ENCODE data around the gene EPHA3.

The EPHA3 gene

DNA sequence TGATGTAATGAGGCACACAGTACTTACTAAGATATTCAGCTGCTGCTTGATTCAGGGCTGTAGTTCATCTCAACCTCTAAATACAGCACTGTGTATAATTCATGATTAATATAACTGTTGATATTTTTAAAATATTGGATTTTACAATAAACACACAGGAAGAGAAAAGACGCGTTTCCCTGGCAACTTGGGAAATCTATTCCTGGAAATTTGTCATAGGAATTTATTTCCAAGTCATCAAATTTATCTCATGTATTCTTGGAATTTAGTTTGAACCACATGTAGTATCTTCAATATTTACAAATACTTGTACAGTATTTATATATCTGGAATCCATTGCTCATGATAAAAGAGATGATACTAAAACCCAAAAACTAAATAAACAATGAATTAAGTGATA is 30.6 kb downstream of the EPHA3 start:
- FAIRE-seq (no peak), DNase-seq (ENCODE audit: insufficient read length, low spot score) (no peak)
- TF ChIP-seq POLR2A (IDR thresholded peaks at IDR 0.05; ENCODE audit: low read depth, low read length) (no peak), POU2F2 (IDR thresholded peaks at IDR 0.05; ENCODE audit: low read depth, low read length) (no peak), SPI1 (IDR thresholded peaks at IDR 0.05; ENCODE audit: low read depth, low read length) (no peak), TAF1 (IDR thresholded peaks at IDR 0.05; ENCODE audit: low read depth, low read length) (no peak), PAX5 (IDR thresholded peaks at IDR 0.05; ENCODE audit: insufficient read depth, low read length, severe bottlenecking) (no peak), POLR2AphosphoS5 (IDR thresholded peaks at IDR 0.05; ENCODE audit: low read depth, low read length) (no peak)

- DNase-seq (ENCODE audit: insufficient read length, low spot score) (no peak), FAIRE-seq (no peak)
- TF ChIP-seq PAX5 (IDR thresholded peaks at IDR 0.05; ENCODE audit: insufficient read depth, low read length, severe bottlenecking) (no peak), TAF1 (IDR thresholded peaks at IDR 0.05; ENCODE audit: low read depth, low read length) (no peak), POU2F2 (IDR thresholded peaks at IDR 0.05; ENCODE audit: low read depth, low read length) (no peak), SPI1 (IDR thresholded peaks at IDR 0.05; ENCODE audit: low read depth, low read length) (no peak), POLR2A (IDR thresholded peaks at IDR 0.05; ENCODE audit: low read depth, low read length) (no peak), POLR2AphosphoS5 (IDR thresholded peaks at IDR 0.05; ENCODE audit: low read depth, low read length) (no peak)
These were observed 32.4 kb downstream of the EPHA3 start for GRCh38 chr3:89139870-89140269.

DNA sequence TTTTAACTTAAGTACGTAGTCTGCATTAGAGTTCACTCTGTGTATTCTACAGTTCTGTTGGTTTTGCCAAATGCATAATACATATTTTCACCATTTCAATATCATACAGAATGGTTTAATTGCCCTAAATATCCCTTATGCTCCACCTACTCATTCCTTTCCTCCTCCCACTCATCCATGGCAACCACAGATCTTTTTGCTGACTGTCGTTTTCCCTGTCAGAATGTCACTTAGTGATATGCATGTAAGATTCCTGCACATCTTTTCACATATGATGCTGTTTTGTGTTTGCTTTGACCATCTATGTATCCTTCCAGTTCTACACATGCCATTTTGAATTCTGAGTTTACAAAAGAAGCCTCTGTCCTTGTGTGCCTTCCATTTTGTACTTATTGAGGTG is 36.7 kb downstream of the EPHA3 start:
- FAIRE-seq (no peak), DNase-seq (ENCODE audit: insufficient read length, low spot score) (no peak)
- no peak for TF ChIP-seq SPI1 (IDR thresholded peaks at IDR 0.05; ENCODE audit: low read depth, low read length)
- no peak for TF ChIP-seq POLR2A (IDR thresholded peaks at IDR 0.05; ENCODE audit: low read depth, low read length)
- no peak for TF ChIP-seq POLR2AphosphoS5 (IDR thresholded peaks at IDR 0.05; ENCODE audit: low read depth, low read length)
- no peak for TF ChIP-seq POU2F2 (IDR thresholded peaks at IDR 0.05; ENCODE audit: low read depth, low read length)
- TF ChIP-seq PAX5 (IDR thresholded peaks at IDR 0.05; ENCODE audit: insufficient read depth, low read length, severe bottlenecking) = no peak
- no peak for TF ChIP-seq TAF1 (IDR thresholded peaks at IDR 0.05; ENCODE audit: low read depth, low read length)

- no peak for DNase-seq (ENCODE audit: insufficient read length, low spot score)
- no peak for TF ChIP-seq PAX5 (IDR thresholded peaks at IDR 0.05; ENCODE audit: insufficient read depth, low read length, severe bottlenecking)
- TF ChIP-seq SPI1 (IDR thresholded peaks at IDR 0.05; ENCODE audit: low read depth, low read length) = no peak
- no peak for TF ChIP-seq POLR2AphosphoS5 (IDR thresholded peaks at IDR 0.05; ENCODE audit: low read depth, low read length)
- no peak for TF ChIP-seq POLR2A (IDR thresholded peaks at IDR 0.05; ENCODE audit: low read depth, low read length)
- TF ChIP-seq TAF1 (IDR thresholded peaks at IDR 0.05; ENCODE audit: low read depth, low read length) = no peak
- TF ChIP-seq POU2F2 (IDR thresholded peaks at IDR 0.05; ENCODE audit: low read depth, low read length) = no peak
- no peak for FAIRE-seq
These were observed 38.6 kb downstream of the EPHA3 start for GRCh38 chr3:89145995-89146394.

DNA sequence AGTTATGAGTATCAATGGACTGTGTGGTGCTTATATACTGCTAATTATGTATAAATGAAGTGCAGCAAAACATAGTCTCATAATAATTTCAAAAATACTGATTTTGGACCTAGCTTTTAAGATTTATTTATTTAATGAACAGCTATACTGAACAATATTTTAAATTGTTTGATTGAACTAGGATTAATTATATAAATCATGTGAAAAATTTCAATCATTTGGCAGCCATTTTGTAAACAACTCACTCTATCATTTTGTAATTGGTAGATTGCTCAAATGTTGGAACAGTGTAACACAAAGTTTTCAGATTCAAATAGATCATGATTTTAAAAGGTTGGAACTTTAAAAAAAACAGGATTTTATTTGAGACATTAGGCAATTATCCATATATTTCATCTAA is 47.0 kb downstream of the EPHA3 start:
- FAIRE-seq = no peak
- TF ChIP-seq PAX5 (IDR thresholded peaks at IDR 0.05; ENCODE audit: insufficient read depth, low read length, severe bottlenecking) = no peak
- no peak for TF ChIP-seq SPI1 (IDR thresholded peaks at IDR 0.05; ENCODE audit: low read depth, low read length)
- TF ChIP-seq TAF1 (IDR thresholded peaks at IDR 0.05; ENCODE audit: low read depth, low read length) = no peak
- no peak for TF ChIP-seq POU2F2 (IDR thresholded peaks at IDR 0.05; ENCODE audit: low read depth, low read length)
- no peak for TF ChIP-seq POLR2AphosphoS5 (IDR thresholded peaks at IDR 0.05; ENCODE audit: low read depth, low read length)
- TF ChIP-seq POLR2A (IDR thresholded peaks at IDR 0.05; ENCODE audit: low read depth, low read length) = no peak

DNA sequence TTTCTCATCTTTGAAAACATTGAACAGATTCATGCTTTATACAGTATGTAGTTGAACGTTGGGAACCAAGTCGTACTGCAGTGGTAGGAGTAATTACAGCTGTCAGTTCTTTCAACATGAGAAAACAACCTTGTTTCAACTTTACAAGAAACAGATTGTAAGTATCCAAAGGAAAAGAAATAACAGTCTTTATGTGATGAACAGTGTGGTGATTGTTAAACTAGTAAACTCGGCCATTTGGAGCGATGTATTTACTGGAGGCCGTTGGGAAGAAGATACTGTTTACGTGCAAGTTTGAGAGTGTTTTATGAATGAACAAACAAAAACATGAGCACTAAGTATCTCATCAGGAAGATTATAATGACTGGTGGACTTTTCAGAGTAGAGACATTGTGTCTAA is 48.4 kb downstream of the EPHA3 start:
- DNase-seq (ENCODE audit: insufficient read length, low spot score) = no peak
- TF ChIP-seq POLR2AphosphoS5 (IDR thresholded peaks at IDR 0.05; ENCODE audit: low read depth, low read length) = no peak
- TF ChIP-seq SPI1 (IDR thresholded peaks at IDR 0.05; ENCODE audit: low read depth, low read length) = no peak
- no peak for TF ChIP-seq PAX5 (IDR thresholded peaks at IDR 0.05; ENCODE audit: insufficient read depth, low read length, severe bottlenecking)
- no peak for TF ChIP-seq POU2F2 (IDR thresholded peaks at IDR 0.05; ENCODE audit: low read depth, low read length)
- no peak for FAIRE-seq

More for the DNA sequence above, 47.0 kb downstream of the EPHA3 start:
- DNase-seq (ENCODE audit: insufficient read length, low spot score) = no peak

GRCh38 chr3:89157575-89157974 is 50.2 kb downstream of the EPHA3 start:
- TF ChIP-seq POLR2A (IDR thresholded peaks at IDR 0.05; ENCODE audit: low read depth, low read length) = no peak
- TF ChIP-seq SPI1 (IDR thresholded peaks at IDR 0.05; ENCODE audit: low read depth, low read length) = no peak
- no peak for DNase-seq (ENCODE audit: insufficient read length, low spot score)
- no peak for FAIRE-seq

- DNase-seq (ENCODE audit: insufficient read length, low spot score) = no peak
- no peak for TF ChIP-seq POLR2A (IDR thresholded peaks at IDR 0.05; ENCODE audit: low read depth, low read length)
- no peak for TF ChIP-seq POU2F2 (IDR thresholded peaks at IDR 0.05; ENCODE audit: low read depth, low read length)
- TF ChIP-seq PAX5 (IDR thresholded peaks at IDR 0.05; ENCODE audit: insufficient read depth, low read length, severe bottlenecking) = no peak
- no peak for FAIRE-seq
These were observed 52.2 kb downstream of the EPHA3 start for GRCh38 chr3:89159605-89160004.

DNA sequence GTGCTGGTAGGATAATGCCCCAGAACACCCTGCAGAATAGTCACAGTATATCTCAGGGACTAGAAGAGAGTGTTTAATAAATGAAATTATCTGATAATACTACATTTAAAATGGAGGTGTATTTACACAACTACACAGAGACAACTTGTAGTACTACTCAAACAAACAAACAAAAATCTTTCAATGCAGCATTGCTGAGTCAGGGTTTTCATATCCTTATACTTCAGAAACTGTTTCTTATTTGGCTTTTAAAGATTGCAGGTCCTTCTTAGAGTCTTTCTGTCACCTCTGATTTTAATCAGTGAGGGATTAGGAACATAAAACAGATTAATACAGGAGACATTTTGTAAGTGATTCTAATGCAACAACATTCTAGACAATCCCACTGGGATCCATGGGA is 57.4 kb downstream of the EPHA3 start:
- no peak for DNase-seq (ENCODE audit: insufficient read length, low spot score)
- FAIRE-seq = no peak
- TF ChIP-seq SPI1 (IDR thresholded peaks at IDR 0.05; ENCODE audit: low read depth, low read length) (no peak), POLR2AphosphoS5 (IDR thresholded peaks at IDR 0.05; ENCODE audit: low read depth, low read length) (no peak), TAF1 (IDR thresholded peaks at IDR 0.05; ENCODE audit: low read depth, low read length) (no peak), POLR2A (IDR thresholded peaks at IDR 0.05; ENCODE audit: low read depth, low read length) (no peak), POU2F2 (IDR thresholded peaks at IDR 0.05; ENCODE audit: low read depth, low read length) (no peak), PAX5 (IDR thresholded peaks at IDR 0.05; ENCODE audit: insufficient read depth, low read length, severe bottlenecking) (no peak)

GRCh38 chr3:89165636-89166263 is 58.3 kb downstream of the EPHA3 start:
- no peak for TF ChIP-seq TAF1 (IDR thresholded peaks at IDR 0.05; ENCODE audit: low read depth, low read length)
- no peak for TF ChIP-seq POLR2A (IDR thresholded peaks at IDR 0.05; ENCODE audit: low read depth, low read length)
- TF ChIP-seq SPI1 (IDR thresholded peaks at IDR 0.05; ENCODE audit: low read depth, low read length) = no peak
- no peak for TF ChIP-seq POU2F2 (IDR thresholded peaks at IDR 0.05; ENCODE audit: low read depth, low read length)
- TF ChIP-seq PAX5 (IDR thresholded peaks at IDR 0.05; ENCODE audit: insufficient read depth, low read length, severe bottlenecking) = no peak
- TF ChIP-seq POLR2AphosphoS5 (IDR thresholded peaks at IDR 0.05; ENCODE audit: low read depth, low read length) = no peak
- FAIRE-seq (no peak), DNase-seq (ENCODE audit: insufficient read length, low spot score) (no peak)
